ENCODE measurements around the gene ALKBH6. TPM values are rescaled to one million over a fixed set of nuclear protein-coding genes. Genes with fewer than 3 reads are reported as not detected.
A peak's percentile ranks its signal among the peaks of the same experiment; 100 is the strongest.

ALKBH6 gene
- total RNA-seq, 2 donors from 2014 or later = 42.0 to 49.0 TPM

GRCh38 chr19:35993923-35994598, 20.0 kb downstream of the ALKBH6 start:
- H3K4me3 ChIP-seq = peak overlapping the region; percentile 63 to 69
- H3K4me1 ChIP-seq (replicated peaks) = peaks cover 9% of the 10 kb centered on the region
- no peaks in the 10 kb centered on the region for H3K27me3 ChIP-seq (replicated peaks; ENCODE audit: insufficient read depth)
- no peaks in the 10 kb centered on the region for H3K36me3 ChIP-seq
- no peak overlapping the region for H3K27ac ChIP-seq
- intact Hi-C loops (cut with DNase I) = no loop called here
- 41% methylated on average over 48 of the region's 49 CpGs for WGBS
- TF ChIP-seq POLR2AphosphoS5 (IDR thresholded peaks at IDR 0.05) = no peak
- TF ChIP-seq CTCF (IDR thresholded peaks at IDR 0.05) = no peak
- TF ChIP-seq POLR2A (IDR thresholded peaks at IDR 0.05) = no peak
- H3K9me3 ChIP-seq = no peaks in the 10 kb centered on the region
- DNase-seq (ENCODE audit: low spot score) = no peak

- no peaks in the 10 kb centered on the region for H3K36me3 ChIP-seq
- no peaks in the 10 kb centered on the region for H3K9me3 ChIP-seq
- no peak overlapping the region for H3K27ac ChIP-seq
- peaks cover 9% of the 10 kb centered on the region for H3K4me1 ChIP-seq (replicated peaks)
- TF ChIP-seq CTCF (IDR thresholded peaks at IDR 0.05) = no peak
- no peak for TF ChIP-seq POLR2AphosphoS5 (IDR thresholded peaks at IDR 0.05)
- TF ChIP-seq POLR2A (IDR thresholded peaks at IDR 0.05) = no peak
- no peak overlapping the region for H3K4me3 ChIP-seq
- H3K27me3 ChIP-seq (replicated peaks; ENCODE audit: insufficient read depth) = no peaks in the 10 kb centered on the region
- DNase-seq (ENCODE audit: low spot score) = no peak
- 87% methylated on average over 8 of the region's 8 CpGs for whole genome bisulfite sequencing
- intact Hi-C loops (cut with DNase I) = no loop called here
Measured at GRCh38 chr19:35992907-35993765, 20.9 kb downstream of the ALKBH6 start.

- H3K27ac ChIP-seq = no peak overlapping the region
- TF ChIP-seq POLR2A (IDR thresholded peaks at IDR 0.05) = no peak
- no peak for TF ChIP-seq POLR2AphosphoS5 (IDR thresholded peaks at IDR 0.05)
- TF ChIP-seq CTCF (IDR thresholded peaks at IDR 0.05) = no peak
- H3K4me1 ChIP-seq (replicated peaks) = peaks cover 9% of the 10 kb centered on the region
- no peak for DNase-seq (ENCODE audit: low spot score)
- H3K36me3 ChIP-seq = no peaks in the 10 kb centered on the region
- intact Hi-C loops (cut with DNase I) = no loop called here
- H3K9me3 ChIP-seq = no peaks in the 10 kb centered on the region
- no peaks in the 10 kb centered on the region for H3K27me3 ChIP-seq (replicated peaks; ENCODE audit: insufficient read depth)
- 73% methylated on average over 7 of the region's 7 CpGs for WGBS
- no peak overlapping the region for H3K4me3 ChIP-seq
Measured at GRCh38 chr19:35991731-35992450, 22.1 kb downstream of the ALKBH6 start.

- intact Hi-C loops (cut with DNase I) = no loop called here
- 76% methylated on average over 10 of the region's 10 CpGs for WGBS
- no peak for DNase-seq (ENCODE audit: low spot score)
Measured at GRCh38 chr19:35990771-35991730, 23.0 kb downstream of the ALKBH6 start.

More at GRCh38 chr19:35990771-35991730, 23.0 kb downstream of the ALKBH6 start:
- H3K27me3 ChIP-seq (replicated peaks; ENCODE audit: insufficient read depth) = no peaks in the 10 kb centered on the region
- peaks cover 1% of the 10 kb centered on the region for H3K4me1 ChIP-seq (replicated peaks)
- TF ChIP-seq POLR2A (IDR thresholded peaks at IDR 0.05) (no peak), POLR2AphosphoS5 (IDR thresholded peaks at IDR 0.05) (no peak), CTCF (IDR thresholded peaks at IDR 0.05) (no peak)
- no peak overlapping the region for H3K27ac ChIP-seq
- no peaks in the 10 kb centered on the region for H3K36me3 ChIP-seq
- no peaks in the 10 kb centered on the region for H3K9me3 ChIP-seq
- no peak overlapping the region for H3K4me3 ChIP-seq

Measured in prostate gland (tissue), 2 donors.